OCI-LY3 (cell line): ENCODE data around the gene SLC16A6.

ENCODE experiments used
- H2AFZ ChIP-seq: fragments of 200-600, 300-600 bp; shearing (Covaris generic); 2 replicates; pipeline ENCODE4 v1.6.0; 2014; ENCODE audit warnings: antibody characterized with exemption, low read depth, low read length
- H3K27ac ChIP-seq: fragments of 200-600, 300-600 bp; sonication (generic); 2 replicates; pipeline ENCODE4 v1.5.1; 2014; ENCODE audit warnings: mild to moderate bottlenecking, low read length, moderate library complexity, mixed read lengths
- H3K27me3 ChIP-seq: fragments of 200-600, 300-600 bp; sonication (generic); 2 replicates; pipeline ENCODE4 v1.6.1; 2014; ENCODE audit warnings: low read depth, low read length, mixed read lengths
- H3K36me3 ChIP-seq: fragments of 200-600, 300-600 bp; sonication (generic); replicated peaks from 2 replicates; pipeline ENCODE3; 2014; ENCODE audit warnings: low read depth, low read length, mixed read lengths
- H3K4me1 ChIP-seq: fragments of 300-600, 200-600 bp; sonication (generic); 2 replicates; pipeline ENCODE4 v1.6.1; 2014; ENCODE audit warnings: low read length, mixed read lengths
- H3K4me2 ChIP-seq: fragments of 200-600, 300-600 bp; sonication (generic); 2 replicates; pipeline ENCODE4 v1.6.1; 2014; ENCODE audit warnings: low read length, mixed read lengths
- H3K4me3 ChIP-seq: fragments of 300-600, 200-600 bp; sonication (generic); 2 replicates; pipeline ENCODE4 v1.5.1; 2014; ENCODE audit warnings: antibody characterized with exemption, mild to moderate bottlenecking, low read length, moderate library complexity
- H3K79me2 ChIP-seq: fragments of 300-600, 200-600 bp; shearing (Covaris generic); 2 replicates; pipeline ENCODE4 v1.6.1; 2014; ENCODE audit warnings: mild to moderate bottlenecking, low read length, mixed read lengths
- H3K9ac ChIP-seq: fragments of 300-600, 200-600 bp; shearing (Covaris generic); 2 replicates; pipeline ENCODE4 v1.6.0; 2014; ENCODE audit warnings: mild to moderate bottlenecking, low read length, moderate library complexity
- H3K9me3 ChIP-seq: fragments of 200-600, 300-600 bp; shearing (Covaris generic); 2 replicates; pipeline ENCODE4 v1.6.1; 2014; ENCODE audit warnings: low read length, mixed read lengths; ENCODE audit not compliant: insufficient read depth
- H4K20me1 ChIP-seq: fragments of 200-600, 300-600 bp; sonication (generic); 2 replicates; pipeline ENCODE4 v1.6.1; 2016; ENCODE audit warnings: low read length, mixed read lengths; ENCODE audit not compliant: insufficient read depth
- EZH2phosphoT487 ChIP-seq: fragments of 200-600 bp; shearing (Covaris generic); IDR thresholded peaks from 2 replicates; pipeline ENCODE4 v1.6.1; 2018; ENCODE audit warnings: antibody characterized with exemption, mixed run types, low read depth
- TF ChIP-seq, protein P1 (sequence below): fragments of 200-600, 300-600 bp; sonication (generic); IDR thresholded peaks from 2 replicates; pipeline ENCODE4 v1.5.1; 2014; ENCODE audit warnings: antibody characterized with exemption, low read length, low read depth

SLC16A6 gene

GRCh38 chr17:68305142-68305541, 14.2 kb upstream of the SLC16A6 start:
- no peak for TF ChIP-seq EZH2phosphoT487
- TF ChIP-seq, protein P1, sequence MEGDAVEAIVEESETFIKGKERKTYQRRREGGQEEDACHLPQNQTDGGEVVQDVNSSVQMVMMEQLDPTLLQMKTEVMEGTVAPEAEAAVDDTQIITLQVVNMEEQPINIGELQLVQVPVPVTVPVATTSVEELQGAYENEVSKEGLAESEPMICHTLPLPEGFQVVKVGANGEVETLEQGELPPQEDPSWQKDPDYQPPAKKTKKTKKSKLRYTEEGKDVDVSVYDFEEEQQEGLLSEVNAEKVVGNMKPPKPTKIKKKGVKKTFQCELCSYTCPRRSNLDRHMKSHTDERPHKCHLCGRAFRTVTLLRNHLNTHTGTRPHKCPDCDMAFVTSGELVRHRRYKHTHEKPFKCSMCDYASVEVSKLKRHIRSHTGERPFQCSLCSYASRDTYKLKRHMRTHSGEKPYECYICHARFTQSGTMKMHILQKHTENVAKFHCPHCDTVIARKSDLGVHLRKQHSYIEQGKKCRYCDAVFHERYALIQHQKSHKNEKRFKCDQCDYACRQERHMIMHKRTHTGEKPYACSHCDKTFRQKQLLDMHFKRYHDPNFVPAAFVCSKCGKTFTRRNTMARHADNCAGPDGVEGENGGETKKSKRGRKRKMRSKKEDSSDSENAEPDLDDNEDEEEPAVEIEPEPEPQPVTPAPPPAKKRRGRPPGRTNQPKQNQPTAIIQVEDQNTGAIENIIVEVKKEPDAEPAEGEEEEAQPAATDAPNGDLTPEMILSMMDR: no peak
- no peak overlapping the region for H3K4me2 ChIP-seq
- H3K27me3 ChIP-seq: no peaks in the 10 kb centered on the region
- H3K9ac ChIP-seq: no peak overlapping the region
- H3K27ac ChIP-seq: no peak overlapping the region
- no peak overlapping the region for H2AFZ ChIP-seq
- no peaks in the 10 kb centered on the region for H3K9me3 ChIP-seq
- H3K4me3 ChIP-seq: no peak overlapping the region
- H3K79me2 ChIP-seq: no peaks in the 10 kb centered on the region
- H3K36me3 ChIP-seq: no peaks in the 10 kb centered on the region
- H4K20me1 ChIP-seq: no peaks in the 10 kb centered on the region
- no peaks in the 10 kb centered on the region for H3K4me1 ChIP-seq

DNA sequence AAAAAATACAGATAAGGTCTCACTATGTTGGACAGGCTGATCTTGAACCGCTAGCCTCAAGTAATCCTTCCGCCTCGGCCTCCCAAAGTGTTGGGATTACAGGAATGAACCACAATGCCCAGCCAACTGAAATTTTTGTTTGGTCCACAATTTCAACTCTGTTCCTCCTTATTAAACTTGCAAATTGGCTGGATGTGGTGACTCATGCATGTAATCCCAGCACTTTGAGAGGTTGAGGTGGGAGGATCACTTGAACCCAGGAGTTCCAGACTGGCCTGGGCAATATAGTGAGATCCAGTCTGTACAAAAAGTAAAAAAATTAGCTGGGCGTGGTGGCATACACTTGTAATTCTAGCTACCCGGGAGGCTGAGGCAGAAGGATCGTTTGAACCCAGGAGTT, 13.8 kb upstream of the SLC16A6 start:
- Histone ChIP-seq H3K9ac (no peak overlapping the region), H3K4me2 (no peak overlapping the region), H3K27me3 (no peaks in the 10 kb centered on the region), H2AFZ (no peak overlapping the region), H3K27ac (no peak overlapping the region), H3K9me3 (no peaks in the 10 kb centered on the region), H3K4me1 (no peaks in the 10 kb centered on the region), H3K4me3 (no peak overlapping the region), H4K20me1 (no peaks in the 10 kb centered on the region), H3K79me2 (no peaks in the 10 kb centered on the region), H3K36me3 (no peaks in the 10 kb centered on the region)
- TF ChIP-seq, protein P1: no peak
- TF ChIP-seq EZH2phosphoT487: no peak

- Histone ChIP-seq H3K79me2 (no peaks in the 10 kb centered on the region), H3K4me3 (no peak overlapping the region), H3K27ac (no peak overlapping the region), H3K4me2 (no peak overlapping the region), H4K20me1 (no peaks in the 10 kb centered on the region), H3K36me3 (peaks cover 4% of the 10 kb centered on the region), H3K9me3 (no peaks in the 10 kb centered on the region), H3K9ac (no peak overlapping the region), H3K27me3 (no peaks in the 10 kb centered on the region), H3K4me1 (no peaks in the 10 kb centered on the region), H2AFZ (no peak overlapping the region)
- no peak for TF ChIP-seq EZH2phosphoT487
- TF ChIP-seq, protein P1: no peak
Observed at GRCh38 chr17:68302666-68303065, 11.7 kb upstream of the SLC16A6 start.

GRCh38 chr17:68302066-68302564, 11.2 kb upstream of the SLC16A6 start:
- Histone ChIP-seq H2AFZ (no peak overlapping the region), H3K36me3 (peaks cover 4% of the 10 kb centered on the region), H3K9me3 (no peaks in the 10 kb centered on the region), H3K27me3 (no peaks in the 10 kb centered on the region), H3K27ac (no peak overlapping the region), H3K79me2 (no peaks in the 10 kb centered on the region), H3K4me2 (no peak overlapping the region), H3K4me1 (no peaks in the 10 kb centered on the region), H3K9ac (no peak overlapping the region), H4K20me1 (no peaks in the 10 kb centered on the region), H3K4me3 (no peak overlapping the region)
- TF ChIP-seq EZH2phosphoT487: no peak
- TF ChIP-seq, protein P1: no peak
